Measurements from ENCODE around the gene RNF128.

The RNF128 gene

GRCh38 chrX:106718709-106719108 is 7.8 kb upstream of the RNF128 start:
- no peak for TF ChIP-seq CTCF (IDR thresholded peaks at IDR 0.05; ENCODE audit: low read depth, low read length)
- H3K4me3 ChIP-seq (ENCODE audit: low read depth, low read length) = no peak overlapping the region

GRCh38 chrX:106725931-106726330 is 570 bp upstream of the RNF128 start:
- peak overlapping the region; percentile 53 for H3K4me3 ChIP-seq (ENCODE audit: low read depth, low read length)
- TF ChIP-seq CTCF (IDR thresholded peaks at IDR 0.05; ENCODE audit: low read depth, low read length) = no peak

- TF ChIP-seq CTCF (IDR thresholded peaks at IDR 0.05; ENCODE audit: low read depth, low read length) = no peak
- H3K4me3 ChIP-seq (ENCODE audit: low read depth, low read length) = no peak overlapping the region
These were observed 1.8 kb downstream of the RNF128 start for GRCh38 chrX:106728337-106728736.

- no peak for TF ChIP-seq CTCF (IDR thresholded peaks at IDR 0.05; ENCODE audit: low read depth, low read length)
- no peak overlapping the region for H3K4me3 ChIP-seq (ENCODE audit: low read depth, low read length)
These were observed 3.9 kb downstream of the RNF128 start for GRCh38 chrX:106730401-106730800.

- H3K4me3 ChIP-seq (ENCODE audit: low read depth, low read length) = no peak overlapping the region
- TF ChIP-seq CTCF (IDR thresholded peaks at IDR 0.05; ENCODE audit: low read depth, low read length) = no peak
These were observed 5.1 kb downstream of the RNF128 start for GRCh38 chrX:106731590-106731989.

- no peak for TF ChIP-seq CTCF (IDR thresholded peaks at IDR 0.05; ENCODE audit: low read depth, low read length)
- no peak overlapping the region for H3K4me3 ChIP-seq (ENCODE audit: low read depth, low read length)
These were observed 8.3 kb downstream of the RNF128 start for GRCh38 chrX:106734827-106735226.

GRCh38 chrX:106740193-106740780 is 13.8 kb downstream of the RNF128 start:
- no peak overlapping the region for H3K4me3 ChIP-seq (ENCODE audit: low read depth, low read length)
- TF ChIP-seq CTCF (IDR thresholded peaks at IDR 0.05; ENCODE audit: low read depth, low read length) = no peak
